Brain microvascular endothelial cell (primary cell): ENCODE data around the gene TRIM16.
"Not testable (repeated sequence)": the region's sequence is repeated elsewhere in the genome, so short reads cannot be mapped to it uniquely, and the experiment has no call there.

Source experiments
- DNase-seq: peaks from one replicate; pipeline ENCODE4 v3.0.0-alpha.2; 2020
- H3K27ac ChIP-seq: fragments of 250-450 bp; sonication (Bioruptor Pico); 2 replicates; pipeline ENCODE4 v1.5.1; 2020; ENCODE audit warnings: mild to moderate bottlenecking, moderate library complexity
- H3K27me3 ChIP-seq: fragments of 250-450 bp; sonication (Bioruptor Pico); replicated peaks from 2 replicates; pipeline ENCODE4 v1.5.1; 2020; ENCODE audit warnings: mild to moderate bottlenecking
- H3K36me3 ChIP-seq: fragments of 250-450 bp; sonication (Bioruptor Pico); replicated peaks from 2 replicates; pipeline ENCODE4 v1.5.1; 2020; ENCODE audit warnings: mild to moderate bottlenecking
- H3K4me3 ChIP-seq: 2 replicates; pipeline ENCODE4 v1.5.1; 2011; ENCODE audit warnings: low read depth, mild to moderate bottlenecking, control low read depth, low read length, moderate library complexity
- in situ Hi-C: cut with HindIII; loops from 2 replicates; pipeline ENCODE4 v1.10.0; 2017; ENCODE audit warnings: low sequenced_read_pairs, low pct_ligation_motif_present

Gene TRIM16

GRCh38 chr17:15581462-15581861 lies 102.6 kb downstream of the TRIM16 start:
- H3K4me3 ChIP-seq, H3K27ac ChIP-seq, H3K27me3 ChIP-seq, in situ Hi-C loops, DNase-seq, H3K36me3 ChIP-seq: not testable (repeated sequence)
